HEK293T (cell line): Measurements from ENCODE around the gene MYMX.

Source experiments
- ARNT ChIP-seq: fragments of 450-650 bp; IDR thresholded peaks from 2 replicates; pipeline ENCODE4 v1.6.1; 2017; ENCODE audit warnings: mild to moderate bottlenecking
- BHLHE40 ChIP-seq: fragments of 450-650 bp; IDR thresholded peaks from 2 replicates; pipeline ENCODE4 v1.6.1; 2016; ENCODE audit warnings: mild to moderate bottlenecking, moderate library complexity, borderline replicate concordance
- ELF4 ChIP-seq: fragments of 450-650 bp; IDR thresholded peaks from 2 replicates; pipeline ENCODE4 v1.6.1; 2017; ENCODE audit warnings: antibody characterized with exemption
- FOXA1 ChIP-seq: fragments of 450-650 bp; IDR thresholded peaks from 2 replicates; pipeline ENCODE4 v1.6.1; 2016; ENCODE audit warnings: mild to moderate bottlenecking
- FOXK2 ChIP-seq: fragments of 450-650 bp; IDR thresholded peaks from 2 replicates; pipeline ENCODE4 v1.6.1; 2016; ENCODE audit warnings: mild to moderate bottlenecking
- FOXM1 ChIP-seq: fragments of 450-650 bp; IDR thresholded peaks from 2 replicates; pipeline ENCODE4 v1.6.1; 2017; ENCODE audit warnings: mild to moderate bottlenecking, borderline replicate concordance
- HDGF ChIP-seq: fragments of 450-650 bp; IDR thresholded peaks from 2 replicates; pipeline ENCODE4 v1.6.1; 2017; ENCODE audit warnings: antibody characterized with exemption, borderline replicate concordance
- L3MBTL2 ChIP-seq: fragments of 450-650 bp; conservative IDR thresholded peaks from 2 replicates; pipeline ENCODE4 v1.6.1; 2016; ENCODE audit warnings: mild to moderate bottlenecking
- NFRKB ChIP-seq: fragments of 450-650 bp; IDR thresholded peaks from 2 replicates; pipeline ENCODE4 v1.6.1; 2016; ENCODE audit warnings: mild to moderate bottlenecking, moderate library complexity
- PKNOX1 ChIP-seq: fragments of 450-650 bp; IDR thresholded peaks from 2 replicates; pipeline ENCODE4 v1.6.1; 2016
- SP1 ChIP-seq: fragments of 450-650 bp; IDR thresholded peaks from 2 replicates; pipeline ENCODE4 v1.6.1; 2017
- SUZ12 ChIP-seq: fragments of 450-650 bp; IDR thresholded peaks from 2 replicates; pipeline ENCODE4 v1.6.1; 2016; ENCODE audit warnings: mild to moderate bottlenecking
- TARDBP ChIP-seq: fragments of 450-650 bp; IDR thresholded peaks from 2 replicates; pipeline ENCODE4 v1.6.1; 2016
- ZNF384 ChIP-seq: fragments of 450-650 bp; IDR thresholded peaks from 2 replicates; pipeline ENCODE4 v1.6.1; 2016

- TF ChIP-seq L3MBTL2 = no peak
- TF ChIP-seq BHLHE40 = no peak
- TF ChIP-seq FOXA1 = no peak
- TF ChIP-seq ZNF384 = no peak
- no peak for TF ChIP-seq FOXK2
- no peak for TF ChIP-seq SUZ12
- TF ChIP-seq SP1 = no peak
- no peak for TF ChIP-seq FOXM1
- no peak for TF ChIP-seq NFRKB
- no peak for TF ChIP-seq ELF4
- TF ChIP-seq ARNT = no peak
- TF ChIP-seq TARDBP = no peak
- TF ChIP-seq PKNOX1 = no peak
- TF ChIP-seq HDGF = no peak
These were observed 43.9 kb downstream of the MYMX start for GRCh38 chr6:44260451-44261297.
